GM04503 (cell line): ENCODE results near the gene FXR2.

Source experiments
- DNase-seq: peaks from one replicate; pipeline ENCODE4 v3.0.0-alpha.2; 2012; ENCODE audit warnings: low read depth

FXR2 gene

GRCh38 chr17:7548585-7549400 is 65.9 kb downstream of the FXR2 start, which contains the start of gene TNFSF12:
Gene TNFSF12, plus strand, starts transcription at chr17:7549058. Its CDS starts 96 bp downstream, at chr17:7549154.
- DNase-seq, result no peak

DNA sequence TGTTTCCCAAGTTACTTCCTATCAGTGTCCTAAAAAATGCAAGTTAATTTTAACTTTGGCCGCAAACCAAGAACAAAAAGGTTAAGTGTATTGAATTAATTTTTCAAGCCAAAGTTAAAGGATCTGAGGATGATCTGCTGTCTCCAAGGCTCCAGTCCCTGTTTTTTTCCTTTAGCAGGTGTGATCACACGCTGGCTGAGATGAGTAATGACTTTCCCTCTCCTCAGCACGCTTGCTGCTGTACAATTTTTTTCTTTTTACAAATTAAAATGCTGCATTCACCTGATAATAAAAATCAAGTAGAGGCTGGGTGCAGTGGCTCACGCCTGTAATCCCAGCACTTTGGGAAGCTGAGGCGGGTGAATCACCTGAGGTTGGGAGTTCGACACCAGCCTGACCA is 69.8 kb downstream of the FXR2 start:
- no peak for DNase-seq
